Endothelial cell of umbilical vein (primary cell): ENCODE results near the gene RBM3. TPM values are rescaled to one million over a fixed set of nuclear protein-coding genes. Genes with fewer than 3 reads are reported as not detected.

Source experiments
- BruUV-seq: library from RNA; stranded (reverse); fragments of 400-500 nt; replicated peaks from 2 replicates; lab custom pipeline; 2021; lab: Mats Ljungman, UMichigan
- CTCF ChIA-PET: fragments of 300-600, 350-600 bp; sonication (Branson Sonifier 250); formaldehyde crosslinking; loops from one replicate; lab custom pipeline; 2021; ENCODE audit warnings: antibody characterized with exemption, inconsistent platforms; lab: Charles Lee
- POLR2A ChIA-PET: fragments of 300-600, 350-600 bp; sonication (Branson Sonifier 250); formaldehyde crosslinking; loops from one replicate; lab custom pipeline; 2021; ENCODE audit warnings: antibody characterized with exemption, inconsistent platforms; lab: Charles Lee
- DNase-seq: peaks from one replicate; pipeline ENCODE4 v3.0.0-alpha.2; 2011; ENCODE audit warnings: low read depth, low spot score
- FAIRE-seq: peaks from 2 replicates; lab custom pipeline; 2011; peaks lifted over from hg19 to GRCh38; lab: Jason Lieb, UNC
- H2AFZ ChIP-seq: 2 replicates; pipeline ENCODE4 v1.6.0; 2012; ENCODE audit warnings: low read depth, low read length, control low read depth, inconsistent platforms
- H3K27ac ChIP-seq: 2 replicates; pipeline ENCODE4 v1.5.1; 2011; ENCODE audit warnings: low read depth, mild to moderate bottlenecking, control low read depth, low read length, moderate library complexity; ENCODE audit not compliant: insufficient read depth
- H3K27me3 ChIP-seq, 2 experiments: 2 replicates each; pipeline versions ENCODE4 v1.6.0 to v1.6.1; 2011; ENCODE audit warnings: low read length in 2 of 2, mixed read lengths in 1 of 2; ENCODE audit not compliant: control insufficient read depth in 2 of 2, insufficient read depth in 2 of 2
- H3K36me3 ChIP-seq, 2 experiments: 2 replicates in 1 of 2; 3 replicates in 1 of 2; pipeline ENCODE4 v1.5.1; 2011; ENCODE audit warnings: low read length in 2 of 2, mild to moderate bottlenecking in 1 of 2, moderate library complexity in 1 of 2; ENCODE audit not compliant: control insufficient read depth in 2 of 2, insufficient read depth in 2 of 2; ENCODE audit errors: extremely low read depth in 1 of 2
- H3K4me1 ChIP-seq: 3 replicates; pipeline ENCODE4 v1.5.1; 2011; ENCODE audit warnings: mild to moderate bottlenecking, low read length; ENCODE audit not compliant: control insufficient read depth, insufficient read depth; ENCODE audit errors: extremely low read depth
- H3K4me2 ChIP-seq: 2 replicates; pipeline ENCODE4 v1.6.1; 2011; ENCODE audit warnings: low read length, control low read depth, mixed read lengths; ENCODE audit not compliant: insufficient read depth
- H3K4me3 ChIP-seq, 3 experiments: fragments of 200-600 bp in 1 of 3; sonication (generic), shearing (Covaris generic) in 1 of 3; replicated peaks in 1 of 3; 2 replicates each; pipeline ENCODE4 v1.5.1; 2011 to 2016; ENCODE audit warnings: control low read depth in 3 of 3, low read length in 3 of 3, mild to moderate bottlenecking in 2 of 3, inconsistent platforms in 1 of 3, low read depth in 1 of 3, moderate library complexity in 1 of 3; ENCODE audit not compliant: insufficient read depth in 1 of 3
- H3K79me2 ChIP-seq: 2 replicates; pipeline ENCODE4 v1.6.0; 2012; ENCODE audit warnings: low read length, inconsistent platforms; ENCODE audit not compliant: control insufficient read depth, insufficient read depth
- H3K9ac ChIP-seq: replicated peaks from 2 replicates; pipeline ENCODE3; 2011; ENCODE audit warnings: low read length, control low read depth; ENCODE audit not compliant: insufficient read depth; ENCODE audit errors: extremely low read depth
- H3K9me1 ChIP-seq: replicated peaks from 3 replicates; pipeline ENCODE4 v1.6.0; 2011; ENCODE audit warnings: mild to moderate bottlenecking, low read length; ENCODE audit not compliant: control insufficient read depth, insufficient read depth; ENCODE audit errors: extremely low read depth
- H3K9me3 ChIP-seq: replicated peaks from 2 replicates; pipeline ENCODE4 v1.5.1; 2012; ENCODE audit warnings: low read length, inconsistent platforms; ENCODE audit not compliant: control insufficient read depth, insufficient read depth
- H4K20me1 ChIP-seq: replicated peaks from 2 replicates; pipeline ENCODE3; 2011; ENCODE audit warnings: mild to moderate bottlenecking, low read length; ENCODE audit not compliant: control insufficient read depth, insufficient read depth; ENCODE audit errors: extremely low read depth
- EZH2 ChIP-seq: IDR thresholded peaks from 2 replicates; pipeline ENCODE4 v1.6.1; 2012; ENCODE audit warnings: borderline replicate concordance, low read depth, mild to moderate bottlenecking, moderate library complexity, low read length, inconsistent platforms; ENCODE audit not compliant: severe bottlenecking
- FOS ChIP-seq: IDR thresholded peaks from 2 replicates; pipeline ENCODE4 v1.6.1; 2011; ENCODE audit warnings: mild to moderate bottlenecking, low read length, moderate library complexity, borderline replicate concordance; ENCODE audit not compliant: insufficient read depth
- GATA2 ChIP-seq: IDR thresholded peaks from 2 replicates; pipeline ENCODE4 v1.7.0; 2011; ENCODE audit warnings: low read depth, mild to moderate bottlenecking, moderate library complexity, mixed read lengths, low read length; ENCODE audit not compliant: insufficient read length, insufficient read depth
- JUN ChIP-seq: IDR thresholded peaks from 2 replicates; pipeline ENCODE4 v1.6.1; 2011; ENCODE audit warnings: borderline replicate concordance, low read depth; ENCODE audit not compliant: insufficient read length, insufficient read depth
- MYC ChIP-seq: IDR thresholded peaks from one replicate; pipeline ENCODE4 v1.6.1; 2011; ENCODE audit warnings: mild to moderate bottlenecking, low read depth, low read length
- POLR2A ChIP-seq: IDR thresholded peaks from 2 replicates; pipeline ENCODE4 v1.6.1; 2012; ENCODE audit warnings: low read depth, mild to moderate bottlenecking, control low read depth, low read length
- POLR2AphosphoS5 ChIP-seq: IDR thresholded peaks from 2 replicates; pipeline ENCODE4 v1.6.1; 2012; ENCODE audit warnings: low read depth, mild to moderate bottlenecking, control low read depth, low read length, moderate library complexity; ENCODE audit not compliant: insufficient read depth
- dilution Hi-C: fragments of 300-500 bp; cut with MboI; formaldehyde crosslinking; loops from one replicate; pipeline ENCODE4 v1.15.0; 2019; ENCODE audit warnings: low sequenced_read_pairs; ENCODE audit not compliant: extremely low pct_ligation_motif_present
- intact Hi-C: fragments of 100-400 bp; cut with micrococcal nuclease; formaldehyde crosslinking; loops from one replicate; pipeline ENCODE4 v1.10.0; 2022
- polyA plus RNA-seq, 4 experiments: library from polyadenylated mRNA; depleted of rRNA in 3 of 4; stranded (reverse) in 3 of 4; unstranded in 1 of 4; fragments of >200 nt; gene quantifications; 2 replicates each; pipeline versions ENCODE4 v1.2.1 to v1.2.3, GENCODE V29; 2011 to 2012; ENCODE audit warnings: missing spikeins in 1 of 4
- total RNA-seq: library from RNA; stranded (reverse); gene quantifications from 2 replicates; pipeline ENCODE4 v1.2.3, GENCODE V29; 2021
- TF ChIP-seq, protein P1 (sequence below), 2 donors: IDR thresholded peaks; 1 replicate in 1 of 2; 2 replicates in 1 of 2; pipeline ENCODE4 v1.5.1; 2011; ENCODE audit warnings: low read length in 2 of 2, mild to moderate bottlenecking in 2 of 2, moderate library complexity in 2 of 2, control low read depth in 1 of 2, inconsistent platforms in 1 of 2, low read depth in 1 of 2; ENCODE audit not compliant: insufficient read depth in 1 of 2; ENCODE audit errors: extremely low read depth in 1 of 2
- TF ChIP-seq, protein P2 (sequence below): IDR thresholded peaks from 2 replicates; pipeline ENCODE4 v1.6.1; 2011; ENCODE audit not compliant: insufficient read depth, insufficient read length

RBM3 gene
- total and polyA plus RNA-seq, 2 donors (not counting 3 experiments of a cell fraction or from before 2014, with no cell fraction given) = 313 to 477 TPM

DNA sequence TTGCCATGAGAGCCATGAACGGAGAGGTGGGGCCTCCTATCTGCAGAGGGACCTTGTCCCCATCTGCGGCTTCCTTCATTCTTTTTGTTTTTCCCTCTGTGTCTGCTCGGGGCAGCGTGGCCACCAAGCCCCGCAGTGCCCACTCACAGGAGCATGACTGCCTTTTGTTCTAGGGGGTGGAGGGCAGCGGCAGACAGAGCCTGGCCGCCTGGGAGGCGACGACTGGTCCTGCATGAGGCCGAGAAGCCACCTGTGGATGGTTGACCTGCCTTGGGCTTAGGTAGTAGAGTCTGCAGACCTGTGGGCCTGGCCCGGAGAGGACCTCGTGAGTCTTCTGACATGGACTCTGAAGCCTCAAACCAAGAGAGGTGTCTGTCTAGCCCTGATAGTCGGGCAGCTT lies 1.4 kb downstream of the RBM3 start:
- no TSS peak for BruUV-seq
- dilution Hi-C loops = no loop called here

DNA sequence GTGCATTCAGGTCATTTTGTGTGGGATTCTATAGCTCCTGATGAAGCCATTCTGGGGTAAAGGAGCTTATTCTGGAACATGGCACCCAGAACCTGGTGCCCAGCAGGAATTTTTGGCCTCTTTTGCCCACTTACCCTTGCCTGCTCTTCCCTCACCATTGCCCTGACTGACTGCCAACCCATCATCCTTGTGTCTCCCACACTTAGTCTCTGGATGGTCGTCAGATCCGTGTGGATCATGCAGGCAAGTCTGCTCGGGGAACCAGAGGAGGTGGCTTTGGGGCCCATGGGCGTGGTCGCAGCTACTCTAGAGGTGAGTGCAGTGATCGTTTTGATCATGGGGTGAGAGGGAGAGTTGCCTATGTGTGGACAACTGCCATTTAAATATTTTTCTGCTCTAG lies 1.8 kb downstream of the RBM3 start:
- intact Hi-C loops = no loop called here
- Histone ChIP-seq H3K9ac (peak overlapping the region; percentile 98), H3K9me1 (no peaks in the 10 kb centered on the region), H3K27me3 (no peaks in the 10 kb centered on the region), H3K36me3 (peaks cover 6 to 18% of the 10 kb centered on the region in 2 experiments), H3K4me1 (peaks cover 20% of the 10 kb centered on the region), H4K20me1 (no peaks in the 10 kb centered on the region), H3K27ac (no peak overlapping the region), H2AFZ (no peak overlapping the region), H3K79me2 (peaks cover 23% of the 10 kb centered on the region), H3K4me2 (peak overlapping the region; percentile 83), H3K4me3 (peak overlapping the region in 2 of 3 experiments; percentile 60 to 96), H3K9me3 (no peaks in the 10 kb centered on the region)
- DNase-seq (no peak), FAIRE-seq (no peak)
- no TSS peak for BruUV-seq
- TF ChIP-seq, protein P1, sequence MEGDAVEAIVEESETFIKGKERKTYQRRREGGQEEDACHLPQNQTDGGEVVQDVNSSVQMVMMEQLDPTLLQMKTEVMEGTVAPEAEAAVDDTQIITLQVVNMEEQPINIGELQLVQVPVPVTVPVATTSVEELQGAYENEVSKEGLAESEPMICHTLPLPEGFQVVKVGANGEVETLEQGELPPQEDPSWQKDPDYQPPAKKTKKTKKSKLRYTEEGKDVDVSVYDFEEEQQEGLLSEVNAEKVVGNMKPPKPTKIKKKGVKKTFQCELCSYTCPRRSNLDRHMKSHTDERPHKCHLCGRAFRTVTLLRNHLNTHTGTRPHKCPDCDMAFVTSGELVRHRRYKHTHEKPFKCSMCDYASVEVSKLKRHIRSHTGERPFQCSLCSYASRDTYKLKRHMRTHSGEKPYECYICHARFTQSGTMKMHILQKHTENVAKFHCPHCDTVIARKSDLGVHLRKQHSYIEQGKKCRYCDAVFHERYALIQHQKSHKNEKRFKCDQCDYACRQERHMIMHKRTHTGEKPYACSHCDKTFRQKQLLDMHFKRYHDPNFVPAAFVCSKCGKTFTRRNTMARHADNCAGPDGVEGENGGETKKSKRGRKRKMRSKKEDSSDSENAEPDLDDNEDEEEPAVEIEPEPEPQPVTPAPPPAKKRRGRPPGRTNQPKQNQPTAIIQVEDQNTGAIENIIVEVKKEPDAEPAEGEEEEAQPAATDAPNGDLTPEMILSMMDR (IDR thresholded peaks at IDR 0.05; ENCODE audit: extremely low read depth in 1 of 2, insufficient read depth in 1 of 2, low read depth in 1 of 2, low read length in 2 of 2) = no peak
- TF ChIP-seq EZH2 (no peak), GATA2 (no peak), JUN (no peak), MYC (no peak), FOS (no peak), POLR2A (no peak), POLR2AphosphoS5 (no peak)
- TF ChIP-seq, protein P2, sequence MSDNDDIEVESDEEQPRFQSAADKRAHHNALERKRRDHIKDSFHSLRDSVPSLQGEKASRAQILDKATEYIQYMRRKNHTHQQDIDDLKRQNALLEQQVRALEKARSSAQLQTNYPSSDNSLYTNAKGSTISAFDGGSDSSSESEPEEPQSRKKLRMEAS = no peak
- ChIA-PET CTCF (no interaction called here), POLR2A (interaction anchor here (0.8 kb wide), 1 partner anchor 108 kb away, joined by 3 read pairs; no protein-coding TSS in a partner anchor)
- dilution Hi-C loops = no loop called here

More for the DNA sequence above, 1.4 kb downstream of the RBM3 start:
- Histone ChIP-seq H3K27me3 (no peaks in the 10 kb centered on the region), H3K9me3 (no peaks in the 10 kb centered on the region), H3K36me3 (peaks cover 6 to 18% of the 10 kb centered on the region in 2 experiments), H3K4me3 (peak overlapping the region; percentile 60 to 96 (median 75)), H4K20me1 (no peaks in the 10 kb centered on the region), H3K9me1 (no peaks in the 10 kb centered on the region), H3K79me2 (peaks cover 23% of the 10 kb centered on the region), H3K4me2 (peak overlapping the region; percentile 83), H3K9ac (peak overlapping the region; percentile 98), H3K27ac (peak overlapping the region; percentile 95), H2AFZ (no peak overlapping the region), H3K4me1 (peaks cover 20% of the 10 kb centered on the region)
- ChIA-PET CTCF (no interaction called here), POLR2A (interaction anchor here (0.8 to 1.7 kb wide), 2 partner anchors 15 to 108 kb away, joined by 3 to 7 read pairs; no protein-coding TSS in a partner anchor)
- intact Hi-C loops = no loop called here
- TF ChIP-seq, protein P2 = no peak
- TF ChIP-seq MYC = no peak
- no peak for TF ChIP-seq FOS
- DNase-seq = no peak
- FAIRE-seq = peak; percentile 21
